A549 (cell line): ENCODE results near the gene LBHD2. TPM values are rescaled to one million over a fixed set of nuclear protein-coding genes. Genes with fewer than 3 reads are reported as not detected.
A peak's percentile ranks its signal among the peaks of the same experiment; 100 is the strongest.

Experiments used
- ATAC-seq, 2 experiments: fragments of 200-7000 bp in 1 of 2; fragments of >200 bp in 1 of 2; cut with Nextera tagmentation in 1 of 2; cut with Tn5 transposase in 1 of 2; 3 replicates each; pipeline versions ENCODE4 v1.8.0 to v1.9.1; 2018 to 2020; ENCODE audit warnings: mild to moderate bottlenecking in 1 of 2, moderate library complexity in 1 of 2
- CTCF ChIA-PET: fragments of 300-600 bp; sonication (Branson Sonifier 250); formaldehyde crosslinking; extraction: SDS; loops from one replicate; lab custom pipeline; 2021; ENCODE audit warnings: antibody characterized with exemption, inconsistent platforms; lab: Yijun Ruan, JAX
- POLR2A ChIA-PET: fragments of 350-600 bp; formaldehyde crosslinking; extraction: SDS; loops from one replicate; lab custom pipeline; 2021; ENCODE audit warnings: antibody characterized with exemption, inconsistent platforms; lab: Yijun Ruan, JAX
- DNase-seq, 2 experiments: peaks; one replicate each; pipeline versions ENCODE4 v3.0.0 to v3.0.0-alpha.2; 2011 to 2016; ENCODE audit warnings: low read depth in 1 of 2, low spot score in 1 of 2
- FAIRE-seq: peaks from 2 replicates; lab custom pipeline; 2011; peaks lifted over from hg19 to GRCh38; lab: Jason Lieb, UNC
- H3K27ac ChIP-seq, 2 experiments: fragments of >200 bp; sonication (Bioruptor Twin); formaldehyde crosslinking; 3 replicates each; pipeline ENCODE4 v1.5.1; 2016 to 2017
- H3K4me1 ChIP-seq: fragments of >200 bp; sonication (Bioruptor Twin); formaldehyde crosslinking; 3 replicates; pipeline ENCODE4 v1.6.1; 2016
- H3K4me2 ChIP-seq: fragments of >200 bp; sonication (Bioruptor Twin); formaldehyde crosslinking; 3 replicates; pipeline ENCODE4 v1.6.1; 2016
- H3K4me3 ChIP-seq: fragments of >200 bp; sonication (Bioruptor Twin); formaldehyde crosslinking; 3 replicates; pipeline ENCODE4 v1.5.1; 2016
- H3K9me3 ChIP-seq: fragments of >200 bp; sonication (Bioruptor Twin); formaldehyde crosslinking; 3 replicates; pipeline ENCODE4 v1.6.1; 2016
- CEBPB ChIP-seq, 2 experiments: fragments of >200 bp in 1 of 2; sonication (Bioruptor Twin) in 1 of 2; formaldehyde crosslinking in 1 of 2; IDR thresholded peaks; 2 replicates each; pipeline ENCODE4 v1.6.1; 2012 to 2016
- CHD2 ChIP-seq: fragments of 150-350 bp; IDR thresholded peaks from 2 replicates; pipeline ENCODE4 v1.6.1; 2014; ENCODE audit warnings: low read length; ENCODE audit not compliant: partially characterized antibody
- CHD4 ChIP-seq: fragments of 200-600 bp; sonication (generic); IDR thresholded peaks from 2 replicates; pipeline ENCODE4 v1.6.1; 2016; ENCODE audit warnings: antibody characterized with exemption, mild to moderate bottlenecking, borderline replicate concordance
- EP300 ChIP-seq, 2 experiments: fragments of >200 bp; sonication (Bioruptor Twin); formaldehyde crosslinking; IDR thresholded peaks; 2 replicates in 1 of 2; 3 replicates in 1 of 2; pipeline ENCODE4 v1.6.1; 2016 to 2017
- ESRRA ChIP-seq: fragments of 150-350 bp; IDR thresholded peaks from 2 replicates; pipeline ENCODE4 v1.6.1; 2014; ENCODE audit warnings: mild to moderate bottlenecking, low read length, borderline replicate concordance
- FOSL2 ChIP-seq, 2 experiments: fragments of 450-650 bp in 1 of 2; fragments of >200 bp in 1 of 2; sonication (Bioruptor Twin) in 1 of 2; formaldehyde crosslinking; IDR thresholded peaks; 2 replicates each; pipeline versions ENCODE4 v1.5.0 to v1.6.1; 2016 to 2020; ENCODE audit warnings: mild to moderate bottlenecking in 1 of 2, moderate library complexity in 1 of 2
- HDAC2 ChIP-seq: fragments of 200-600 bp; sonication (generic); IDR thresholded peaks from 2 replicates; pipeline ENCODE4 v1.6.1; 2016
- HOXB13 ChIP-seq: fragments of 250-450 bp; sonication (Bioruptor Pico); IDR thresholded peaks from 2 replicates; pipeline ENCODE4 v1.5.0; 2020; ENCODE audit warnings: low read depth, mild to moderate bottlenecking, moderate library complexity
- JUN ChIP-seq, 2 experiments: fragments of >200 bp; sonication (Bioruptor Twin); formaldehyde crosslinking; IDR thresholded peaks; 2 replicates in 1 of 2; 3 replicates in 1 of 2; pipeline ENCODE4 v1.6.1; 2016 to 2017
- JUNB ChIP-seq: fragments of >200 bp; sonication (Bioruptor Twin); formaldehyde crosslinking; IDR thresholded peaks from 2 replicates; pipeline ENCODE4 v1.6.1; 2016
- KDM1A ChIP-seq: fragments of 200-600 bp; sonication (generic); IDR thresholded peaks from 2 replicates; pipeline ENCODE4 v1.6.1; 2016; ENCODE audit warnings: low read depth, mild to moderate bottlenecking
- NFE2L2 ChIP-seq: fragments of 150-350 bp; conservative IDR thresholded peaks from 2 replicates; pipeline ENCODE4 v1.6.1; 2014; ENCODE audit warnings: low read length
- NPAS2 ChIP-seq: fragments of 250-450 bp; sonication (Bioruptor Pico); IDR thresholded peaks from 2 replicates; pipeline ENCODE4 v1.8.0; 2022; ENCODE audit warnings: mild to moderate bottlenecking, moderate library complexity, borderline replicate concordance
- RAD21 ChIP-seq, 2 experiments: fragments of >200 bp in 1 of 2; sonication (Bioruptor Twin) in 1 of 2; formaldehyde crosslinking in 1 of 2; IDR thresholded peaks in 1 of 2; conservative IDR thresholded peaks in 1 of 2; 2 replicates in 1 of 2; 3 replicates in 1 of 2; pipeline ENCODE4 v1.6.1; 2012 to 2018; ENCODE audit warnings: inconsistent platforms in 1 of 2
- RARB ChIP-seq: fragments of 250-450 bp; sonication (Bioruptor Pico); IDR thresholded peaks from 2 replicates; pipeline ENCODE4 v1.8.0; 2021; ENCODE audit warnings: mild to moderate bottlenecking, moderate library complexity
- RCOR1 ChIP-seq: fragments of 150-350 bp; IDR thresholded peaks from 2 replicates; pipeline ENCODE4 v1.6.1; 2014; ENCODE audit warnings: antibody characterized with exemption, low read length, low read depth
- SMC3 ChIP-seq: fragments of >200 bp; sonication (Bioruptor Twin); formaldehyde crosslinking; IDR thresholded peaks from 3 replicates; pipeline ENCODE4 v1.6.1; 2018; ENCODE audit warnings: inconsistent platforms
- TP53 ChIP-seq: fragments of 250-450 bp; sonication (Bioruptor Pico); IDR thresholded peaks from 2 replicates; pipeline ENCODE4 v1.5.0; 2021; ENCODE audit warnings: mild to moderate bottlenecking, moderate library complexity
- WGBS: methylation state at CpG from one replicate; pipeline ENCODE4 v1.1.6; 2017; ENCODE audit errors: missing lambda C conversion rate; 5-methylcytosine and 5-hydroxymethylcytosine counted together
- polyA plus RNA-seq, 4 experiments: library from polyadenylated mRNA; depleted of rRNA in 3 of 4; stranded (reverse); fragments of >200 nt; fragmentation: RNase III in 1 of 4; extraction: RNeasy Plus Mini Kit Qiagen cat#74134 plus additional on column Dnase treatment in 1 of 4; gene quantifications; 2 replicates in 3 of 4; 3 replicates in 1 of 4; pipeline ENCODE4 v1.2.3, GENCODE V29; 2011 to 2017
- TF ChIP-seq, protein P1 (sequence below): fragments of >200 bp; sonication (Bioruptor Twin); formaldehyde crosslinking; IDR thresholded peaks from 3 replicates; pipeline ENCODE4 v1.6.1; 2016
- TF ChIP-seq, protein P2 (sequence below): fragments of >200 bp; sonication (Bioruptor Twin); formaldehyde crosslinking; IDR thresholded peaks from 2 replicates; pipeline ENCODE4 v1.6.1; 2016
- TF ChIP-seq, protein P3 (sequence below): IDR thresholded peaks from 2 replicates; pipeline ENCODE4 v1.6.1; 2012
- TF ChIP-seq, protein P4 (sequence below): fragments of 200-600 bp; sonication (generic); IDR thresholded peaks from 2 replicates; pipeline ENCODE4 v1.6.1; 2016; ENCODE audit warnings: antibody characterized with exemption, mild to moderate bottlenecking, moderate library complexity
- TF ChIP-seq, protein P5 (sequence below): IDR thresholded peaks from 2 replicates; pipeline ENCODE4 v1.6.1; 2012; ENCODE audit warnings: low read depth, borderline replicate concordance

LBHD2 gene
- polyA plus RNA-seq, 2 of the 4 experiments (the other 2 are of a cell fraction), result not detected

DNA sequence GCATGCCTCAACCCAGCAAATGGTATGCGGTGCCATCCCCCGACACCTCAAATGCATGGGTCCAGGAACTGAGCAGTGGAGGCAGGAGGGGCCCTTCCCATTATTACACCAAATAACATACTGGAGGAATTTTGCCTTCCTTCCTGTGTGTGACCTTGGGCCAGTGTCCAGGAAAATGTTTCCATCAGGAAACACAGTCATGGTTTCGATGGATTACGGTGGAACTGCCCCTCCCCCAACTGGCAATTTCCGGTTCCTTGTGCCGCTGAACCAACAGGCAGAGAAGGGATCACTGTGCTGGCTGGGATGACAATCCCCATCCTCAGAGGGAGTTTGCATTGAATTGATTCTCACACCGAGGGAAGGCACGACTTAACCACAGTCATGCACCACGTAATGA, 17.6 kb upstream of the LBHD2 start:
- POLR2A ChIA-PET, result no interaction called here
- DNase-seq (no peak), FAIRE-seq (no peak), ATAC-seq (no peak)
- Histone ChIP-seq H3K4me1 (peaks cover 67% of the 10 kb centered on the region), H3K9me3 (no peaks in the 10 kb centered on the region), H3K4me3 (no peak overlapping the region), H3K4me2 (peak overlapping the region; percentile 49; the same call in 2 of the 3 replicates), H3K27ac (peak overlapping the region; percentile 90 to 97)
- CTCF ChIA-PET, result interaction anchor here (1.0 kb wide), 1 partner anchor 9 kb away, joined by 6 read pairs; no protein-coding TSS in a partner anchor
- TF ChIP-seq RCOR1 (no peak), SMC3 (no peak), HDAC2 (no peak), CHD2 (no peak), TP53 (CRISPR knock-in tag) (no peak), ESRRA (no peak), JUN (IDR thresholded peaks at IDR 0.05) (no peak)
- TF ChIP-seq, protein P1, sequence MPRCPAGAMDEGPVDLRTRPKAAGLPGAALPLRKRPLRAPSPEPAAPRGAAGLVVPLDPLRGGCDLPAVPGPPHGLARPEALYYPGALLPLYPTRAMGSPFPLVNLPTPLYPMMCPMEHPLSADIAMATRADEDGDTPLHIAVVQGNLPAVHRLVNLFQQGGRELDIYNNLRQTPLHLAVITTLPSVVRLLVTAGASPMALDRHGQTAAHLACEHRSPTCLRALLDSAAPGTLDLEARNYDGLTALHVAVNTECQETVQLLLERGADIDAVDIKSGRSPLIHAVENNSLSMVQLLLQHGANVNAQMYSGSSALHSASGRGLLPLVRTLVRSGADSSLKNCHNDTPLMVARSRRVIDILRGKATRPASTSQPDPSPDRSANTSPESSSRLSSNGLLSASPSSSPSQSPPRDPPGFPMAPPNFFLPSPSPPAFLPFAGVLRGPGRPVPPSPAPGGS, result no peak
- TF ChIP-seq, protein P2, sequence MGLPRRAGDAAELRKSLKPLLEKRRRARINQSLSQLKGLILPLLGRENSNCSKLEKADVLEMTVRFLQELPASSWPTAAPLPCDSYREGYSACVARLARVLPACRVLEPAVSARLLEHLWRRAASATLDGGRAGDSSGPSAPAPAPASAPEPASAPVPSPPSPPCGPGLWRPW, result no peak
- WGBS, result 87% methylated on average over 9 of the region's 9 CpGs

DNA sequence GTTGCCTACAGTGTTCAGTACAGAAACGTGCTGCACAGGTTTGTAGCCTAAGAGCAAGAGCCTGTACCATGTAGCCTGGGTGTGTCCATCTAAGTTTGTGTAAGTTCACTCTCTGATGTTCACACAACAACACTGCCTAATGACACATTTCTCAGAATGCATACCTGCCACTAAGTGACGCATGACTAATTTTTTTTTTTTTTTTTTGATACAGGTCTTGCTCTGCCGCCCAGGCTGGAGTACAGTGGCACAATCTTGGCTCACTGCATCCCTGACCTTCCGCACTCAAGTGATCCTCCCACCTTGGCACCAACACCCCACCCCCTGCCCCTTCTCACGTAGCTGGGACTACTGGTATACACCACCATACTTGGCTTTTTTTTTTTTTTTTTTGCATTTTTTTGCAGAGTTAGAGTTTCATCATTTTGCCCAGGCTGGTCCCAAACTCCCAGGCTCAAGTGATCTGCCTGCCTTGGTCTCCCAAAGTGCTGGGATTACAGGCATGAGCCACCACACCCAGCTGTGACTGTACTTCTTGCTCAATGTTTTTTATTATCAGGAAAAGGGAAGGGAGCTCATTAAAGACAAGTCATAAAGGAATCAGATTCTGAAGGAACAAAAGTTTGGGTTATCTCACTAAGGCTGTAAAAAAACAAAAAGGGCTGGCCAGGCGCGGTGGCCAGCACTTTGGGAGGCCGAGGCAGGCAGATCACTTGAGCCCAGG, 16.6 kb upstream of the LBHD2 start:
- TF ChIP-seq RARB (CRISPR knock-in tag), result no peak
- peak in 1 of 2 experiments; percentile 20; a peak in 1 of 5 replicates for TF ChIP-seq EP300 (IDR thresholded peaks at IDR 0.05)
- peak; percentile 46 to 77; a peak in 3 of 4 replicates for TF ChIP-seq CEBPB (IDR thresholded peaks at IDR 0.05)
- no peak for TF ChIP-seq FOSL2 (IDR thresholded peaks at IDR 0.05)
- TF ChIP-seq FOSL2 (CRISPR knock-in tag; IDR thresholded peaks at IDR 0.05), result peak; percentile 53
- TF ChIP-seq JUN (IDR thresholded peaks at IDR 0.05), result peak; percentile 43 to 44; a peak in 2 of 5 replicates
- TF ChIP-seq, protein P3, sequence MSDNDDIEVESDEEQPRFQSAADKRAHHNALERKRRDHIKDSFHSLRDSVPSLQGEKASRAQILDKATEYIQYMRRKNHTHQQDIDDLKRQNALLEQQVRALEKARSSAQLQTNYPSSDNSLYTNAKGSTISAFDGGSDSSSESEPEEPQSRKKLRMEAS, result 0 out of 2 replicates have a peak, but pooled peaks have one; percentile 13
- peak; percentile 45 for TF ChIP-seq JUNB
- TF ChIP-seq TP53 (CRISPR knock-in tag), result no peak
- no peak for TF ChIP-seq RAD21 (conservative IDR thresholded peaks at IDR 0.05 in 1 of 2, IDR thresholded peaks at IDR 0.05 in 1 of 2)
- Histone ChIP-seq H3K4me3 (no peak overlapping the region), H3K4me2 (peak overlapping the region; percentile 49), H3K27ac (peak overlapping the region; percentile 90 to 97), H3K9me3 (no peaks in the 10 kb centered on the region), H3K4me1 (peaks cover 72% of the 10 kb centered on the region)
- DNase-seq (peak in 1 of 2 experiments; percentile 79), ATAC-seq (peak; percentile 35 to 49), FAIRE-seq (no peak)
- WGBS, result 29% methylated on average over 8 of the region's 8 CpGs
- ChIA-PET CTCF (interaction anchor here (0.7 to 3.0 kb wide), 8 partner anchors 9 to 1254 kb away, joined by 3 to 12 read pairs (median 3); no protein-coding TSS in a partner anchor), POLR2A (interaction anchor here (0.5 to 1.0 kb wide), 2 partner anchors 11 to 35 kb away, joined by 3 to 5 read pairs; no protein-coding TSS in a partner anchor)

DNA sequence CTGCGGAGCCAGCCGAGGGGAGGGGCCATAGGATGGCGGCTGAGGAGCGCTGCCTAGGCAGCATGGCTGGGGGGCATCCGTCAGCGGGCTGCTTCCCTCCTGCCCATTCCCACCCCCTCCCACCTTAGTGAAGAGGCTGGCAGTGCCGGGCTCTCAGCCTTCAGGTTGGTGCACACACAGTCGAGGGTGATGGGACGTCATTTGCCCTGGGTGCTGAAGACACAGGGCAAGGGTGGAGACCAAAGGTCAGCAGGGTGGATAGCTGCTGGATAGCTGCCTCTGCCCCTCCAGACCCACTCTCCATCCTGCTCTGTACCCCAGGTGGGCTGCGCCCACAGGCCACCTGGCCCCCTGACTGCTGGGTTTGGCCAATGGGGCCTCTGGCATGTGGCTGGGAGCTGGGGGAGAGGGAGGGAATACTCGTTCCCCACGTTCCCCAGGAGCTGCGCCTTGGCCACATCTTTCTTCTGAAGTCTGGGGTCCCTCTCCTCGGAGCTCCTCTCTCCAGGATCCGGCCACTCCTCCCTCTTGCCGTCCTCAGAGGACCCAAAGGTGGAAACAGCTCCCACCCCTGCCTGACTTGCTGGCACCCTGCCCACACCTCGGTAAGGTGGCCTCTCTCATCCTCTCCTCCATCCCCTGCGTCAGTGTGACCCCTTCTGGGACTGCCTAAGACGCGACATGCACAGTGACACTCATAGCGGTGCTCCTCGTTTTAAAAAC, 15.5 kb upstream of the LBHD2 start:
- ATAC-seq, result no peak
- H3K4me2 ChIP-seq, result peak overlapping the region; percentile 49
- POLR2A ChIA-PET, result no interaction called here
- CTCF ChIA-PET, result interaction anchor here (0.6 to 3.0 kb wide), 12 partner anchors 8 to 374 kb away, joined by 3 to 12 read pairs (median 3); no protein-coding TSS in a partner anchor
- 87% methylated on average over 21 of the region's 22 CpGs for WGBS
- H3K4me1 ChIP-seq, result peaks cover 83% of the 10 kb centered on the region
- no peak for DNase-seq
- peak overlapping the region; percentile 90 to 97 for H3K27ac ChIP-seq
- FAIRE-seq, result no peak
- no peaks in the 10 kb centered on the region for H3K9me3 ChIP-seq
- no peak overlapping the region for H3K4me3 ChIP-seq
- TF ChIP-seq, protein P4, sequence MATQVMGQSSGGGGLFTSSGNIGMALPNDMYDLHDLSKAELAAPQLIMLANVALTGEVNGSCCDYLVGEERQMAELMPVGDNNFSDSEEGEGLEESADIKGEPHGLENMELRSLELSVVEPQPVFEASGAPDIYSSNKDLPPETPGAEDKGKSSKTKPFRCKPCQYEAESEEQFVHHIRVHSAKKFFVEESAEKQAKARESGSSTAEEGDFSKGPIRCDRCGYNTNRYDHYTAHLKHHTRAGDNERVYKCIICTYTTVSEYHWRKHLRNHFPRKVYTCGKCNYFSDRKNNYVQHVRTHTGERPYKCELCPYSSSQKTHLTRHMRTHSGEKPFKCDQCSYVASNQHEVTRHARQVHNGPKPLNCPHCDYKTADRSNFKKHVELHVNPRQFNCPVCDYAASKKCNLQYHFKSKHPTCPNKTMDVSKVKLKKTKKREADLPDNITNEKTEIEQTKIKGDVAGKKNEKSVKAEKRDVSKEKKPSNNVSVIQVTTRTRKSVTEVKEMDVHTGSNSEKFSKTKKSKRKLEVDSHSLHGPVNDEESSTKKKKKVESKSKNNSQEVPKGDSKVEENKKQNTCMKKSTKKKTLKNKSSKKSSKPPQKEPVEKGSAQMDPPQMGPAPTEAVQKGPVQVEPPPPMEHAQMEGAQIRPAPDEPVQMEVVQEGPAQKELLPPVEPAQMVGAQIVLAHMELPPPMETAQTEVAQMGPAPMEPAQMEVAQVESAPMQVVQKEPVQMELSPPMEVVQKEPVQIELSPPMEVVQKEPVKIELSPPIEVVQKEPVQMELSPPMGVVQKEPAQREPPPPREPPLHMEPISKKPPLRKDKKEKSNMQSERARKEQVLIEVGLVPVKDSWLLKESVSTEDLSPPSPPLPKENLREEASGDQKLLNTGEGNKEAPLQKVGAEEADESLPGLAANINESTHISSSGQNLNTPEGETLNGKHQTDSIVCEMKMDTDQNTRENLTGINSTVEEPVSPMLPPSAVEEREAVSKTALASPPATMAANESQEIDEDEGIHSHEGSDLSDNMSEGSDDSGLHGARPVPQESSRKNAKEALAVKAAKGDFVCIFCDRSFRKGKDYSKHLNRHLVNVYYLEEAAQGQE, result no peak
- no peak for TF ChIP-seq CHD4
- TF ChIP-seq HOXB13, result no peak
- TF ChIP-seq RARB (CRISPR knock-in tag), result no peak
- no peak for TF ChIP-seq RCOR1
- TF ChIP-seq NPAS2, result no peak
- no peak for TF ChIP-seq SMC3
- TF ChIP-seq KDM1A, result no peak
- TF ChIP-seq, protein P5, sequence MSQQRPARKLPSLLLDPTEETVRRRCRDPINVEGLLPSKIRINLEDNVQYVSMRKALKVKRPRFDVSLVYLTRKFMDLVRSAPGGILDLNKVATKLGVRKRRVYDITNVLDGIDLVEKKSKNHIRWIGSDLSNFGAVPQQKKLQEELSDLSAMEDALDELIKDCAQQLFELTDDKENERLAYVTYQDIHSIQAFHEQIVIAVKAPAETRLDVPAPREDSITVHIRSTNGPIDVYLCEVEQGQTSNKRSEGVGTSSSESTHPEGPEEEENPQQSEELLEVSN, result no peak
- TF ChIP-seq CEBPB (IDR thresholded peaks at IDR 0.05), result no peak
- TF ChIP-seq NFE2L2, result no peak
